AG10803 (cell line): ENCODE data around the gene PRRT4.

Experiments
- DNase-seq: peaks from one replicate; pipeline ENCODE4 v3.0.0; 2010; ENCODE audit warnings: low read depth
- H3K4me3 ChIP-seq: 2 replicates; pipeline ENCODE4 v1.5.1; 2011; ENCODE audit warnings: mild to moderate bottlenecking, low read length, control low read depth
- TF ChIP-seq, protein P1 (sequence below): conservative IDR thresholded peaks from 2 replicates; pipeline ENCODE4 v1.5.1; 2011; ENCODE audit warnings: mild to moderate bottlenecking, low read length, control low read depth, inconsistent platforms

The PRRT4 gene

DNA sequence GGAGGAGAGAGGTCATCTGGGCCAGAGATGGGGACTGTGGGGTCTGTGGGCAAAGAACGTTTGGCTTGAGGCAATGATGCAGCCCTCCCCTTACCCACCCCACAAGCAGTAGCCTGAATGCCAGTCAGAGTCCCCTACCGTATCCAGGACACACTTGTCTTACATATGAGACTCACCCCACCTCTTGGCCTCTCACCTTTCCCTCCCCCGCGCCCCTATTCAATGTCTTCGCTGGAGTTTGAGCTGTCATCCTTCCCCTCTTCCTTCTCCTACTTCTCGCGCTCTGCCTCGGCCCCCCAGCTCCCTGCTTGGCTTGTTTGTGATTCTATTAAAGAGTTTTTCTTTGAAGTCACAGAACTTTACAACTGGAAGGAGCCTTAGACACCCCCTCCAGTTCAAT lies 8.9 kb downstream of the PRRT4 start:
- no peak overlapping the region for H3K4me3 ChIP-seq
- DNase-seq = no peak
- TF ChIP-seq, protein P1, sequence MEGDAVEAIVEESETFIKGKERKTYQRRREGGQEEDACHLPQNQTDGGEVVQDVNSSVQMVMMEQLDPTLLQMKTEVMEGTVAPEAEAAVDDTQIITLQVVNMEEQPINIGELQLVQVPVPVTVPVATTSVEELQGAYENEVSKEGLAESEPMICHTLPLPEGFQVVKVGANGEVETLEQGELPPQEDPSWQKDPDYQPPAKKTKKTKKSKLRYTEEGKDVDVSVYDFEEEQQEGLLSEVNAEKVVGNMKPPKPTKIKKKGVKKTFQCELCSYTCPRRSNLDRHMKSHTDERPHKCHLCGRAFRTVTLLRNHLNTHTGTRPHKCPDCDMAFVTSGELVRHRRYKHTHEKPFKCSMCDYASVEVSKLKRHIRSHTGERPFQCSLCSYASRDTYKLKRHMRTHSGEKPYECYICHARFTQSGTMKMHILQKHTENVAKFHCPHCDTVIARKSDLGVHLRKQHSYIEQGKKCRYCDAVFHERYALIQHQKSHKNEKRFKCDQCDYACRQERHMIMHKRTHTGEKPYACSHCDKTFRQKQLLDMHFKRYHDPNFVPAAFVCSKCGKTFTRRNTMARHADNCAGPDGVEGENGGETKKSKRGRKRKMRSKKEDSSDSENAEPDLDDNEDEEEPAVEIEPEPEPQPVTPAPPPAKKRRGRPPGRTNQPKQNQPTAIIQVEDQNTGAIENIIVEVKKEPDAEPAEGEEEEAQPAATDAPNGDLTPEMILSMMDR = no peak

DNA sequence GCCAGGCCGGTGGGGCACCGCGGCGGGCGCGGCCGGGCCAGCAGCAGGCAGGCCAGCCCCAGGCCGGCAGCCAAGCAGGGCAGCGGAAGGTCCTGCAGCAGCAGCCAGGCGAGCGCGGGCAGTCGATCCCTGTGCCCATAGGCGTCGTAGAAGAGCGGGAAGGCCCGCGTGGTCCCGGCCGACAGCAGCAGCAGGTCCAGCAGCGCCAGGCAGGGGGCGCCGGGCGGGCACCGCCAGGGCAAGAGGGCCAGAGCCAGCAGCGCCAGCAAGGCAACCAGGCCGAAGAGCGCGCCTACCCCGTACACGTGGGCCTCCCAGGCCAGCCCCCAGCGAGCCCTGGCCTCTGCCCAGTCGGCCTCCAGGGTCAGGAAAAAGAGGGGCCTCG lies 9.3 kb downstream of the PRRT4 start:
- no peak overlapping the region for H3K4me3 ChIP-seq
- peak; percentile 14 for DNase-seq
- TF ChIP-seq, protein P1 = peak; percentile 24; the same call in 1 of the 2 replicates

DNA sequence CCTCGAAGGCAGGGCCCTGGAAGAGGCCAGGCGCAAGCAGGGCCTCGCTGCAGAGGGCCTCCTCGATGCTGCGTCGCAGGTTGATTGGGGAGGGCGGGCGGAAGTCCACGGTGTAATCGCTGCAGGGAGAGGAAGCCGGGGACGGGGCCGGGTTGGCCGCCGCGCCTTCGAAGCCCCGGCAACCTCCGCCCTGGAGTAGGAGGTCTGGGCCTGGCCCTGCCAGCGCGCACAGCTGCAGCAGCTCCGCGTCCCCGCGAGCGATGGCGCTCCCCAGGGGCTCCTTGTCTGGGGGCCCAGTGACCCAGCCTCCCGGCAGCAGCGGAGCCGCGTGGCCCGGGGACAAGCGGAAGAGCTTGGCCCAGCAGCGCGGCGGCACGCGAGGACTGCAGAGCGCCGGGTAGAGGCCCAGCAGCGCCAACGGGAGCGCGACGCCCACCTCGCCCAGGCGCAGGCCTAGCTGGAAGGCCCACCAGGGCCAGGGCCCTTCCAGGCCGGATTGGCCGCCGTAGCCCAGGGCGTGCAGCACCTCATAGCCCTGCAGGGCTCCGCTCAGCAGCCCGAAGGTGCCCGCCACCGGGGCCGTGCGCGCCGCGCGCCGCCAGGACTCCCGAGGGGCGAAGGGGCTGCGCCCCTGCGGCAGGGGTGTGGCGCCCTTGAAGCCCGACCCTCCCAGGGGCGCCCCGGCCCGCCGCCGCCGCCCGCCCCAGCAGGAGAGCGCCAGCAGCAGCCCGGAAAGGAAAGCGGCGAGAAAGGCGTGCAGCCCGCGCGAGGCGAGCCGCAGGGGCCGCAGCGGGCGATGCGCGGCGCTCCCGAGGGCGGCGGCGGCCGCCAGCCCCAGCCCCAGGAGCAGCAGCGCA lies 10.0 kb downstream of the PRRT4 start:
- no peak overlapping the region for H3K4me3 ChIP-seq
- no peak for DNase-seq
- TF ChIP-seq, protein P1 = no peak

DNA sequence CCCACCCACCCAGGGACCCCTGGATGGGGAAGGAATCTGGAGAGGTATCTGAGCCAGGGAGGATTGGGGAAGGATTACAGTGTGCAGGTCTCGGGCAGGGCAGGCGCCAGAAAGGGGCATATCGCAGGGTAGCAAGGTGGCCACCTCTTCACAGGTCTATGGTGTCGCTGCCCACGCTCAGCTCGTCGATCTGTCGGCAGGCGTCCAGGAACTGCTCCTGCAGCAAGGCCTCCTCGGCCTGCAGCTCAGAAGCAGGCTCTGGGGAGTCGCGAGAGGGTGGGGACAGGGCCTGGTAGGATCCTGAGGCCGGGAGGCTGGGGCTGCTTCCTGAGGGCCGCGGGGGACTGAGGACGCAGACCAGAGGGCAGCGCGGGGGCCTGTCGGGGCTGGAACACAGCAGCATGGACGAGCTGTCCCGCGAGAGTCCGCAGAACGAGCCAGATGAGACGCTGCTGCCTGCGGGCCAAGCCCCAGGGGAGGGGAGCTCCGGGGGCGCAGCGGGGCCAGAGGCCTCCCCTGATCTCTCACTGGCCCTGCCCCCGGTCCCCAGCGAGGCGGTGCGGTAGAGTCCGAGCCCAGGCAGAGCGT lies 10.7 kb downstream of the PRRT4 start:
- TF ChIP-seq, protein P1 = no peak
- no peak overlapping the region for H3K4me3 ChIP-seq

GRCh38 chr7:128349466-128349825 lies 12.0 kb downstream of the PRRT4 start:
- no peak overlapping the region for H3K4me3 ChIP-seq
- TF ChIP-seq, protein P1 = no peak
- no peak for DNase-seq

More for the DNA sequence above, 10.7 kb downstream of the PRRT4 start:
- no peak for DNase-seq

GRCh38 chr7:128347647-128348097 lies 13.8 kb downstream of the PRRT4 start:
- no peak overlapping the region for H3K4me3 ChIP-seq
- TF ChIP-seq, protein P1 = peak; percentile 84
- DNase-seq = peak; percentile 40

GRCh38 chr7:128344431-128344774 lies 17.1 kb downstream of the PRRT4 start:
- DNase-seq = no peak
- TF ChIP-seq, protein P1 = no peak
- H3K4me3 ChIP-seq = no peak overlapping the region
